ENCODE data around the gene CYP27B1. TPM values are rescaled to one million over a fixed set of nuclear protein-coding genes. Genes with fewer than 3 reads are reported as not detected.

CYP27B1 gene
- total and polyA plus RNA-seq, 10 donors: 0.20 to 1.5 (median 0.47) TPM

DNA sequence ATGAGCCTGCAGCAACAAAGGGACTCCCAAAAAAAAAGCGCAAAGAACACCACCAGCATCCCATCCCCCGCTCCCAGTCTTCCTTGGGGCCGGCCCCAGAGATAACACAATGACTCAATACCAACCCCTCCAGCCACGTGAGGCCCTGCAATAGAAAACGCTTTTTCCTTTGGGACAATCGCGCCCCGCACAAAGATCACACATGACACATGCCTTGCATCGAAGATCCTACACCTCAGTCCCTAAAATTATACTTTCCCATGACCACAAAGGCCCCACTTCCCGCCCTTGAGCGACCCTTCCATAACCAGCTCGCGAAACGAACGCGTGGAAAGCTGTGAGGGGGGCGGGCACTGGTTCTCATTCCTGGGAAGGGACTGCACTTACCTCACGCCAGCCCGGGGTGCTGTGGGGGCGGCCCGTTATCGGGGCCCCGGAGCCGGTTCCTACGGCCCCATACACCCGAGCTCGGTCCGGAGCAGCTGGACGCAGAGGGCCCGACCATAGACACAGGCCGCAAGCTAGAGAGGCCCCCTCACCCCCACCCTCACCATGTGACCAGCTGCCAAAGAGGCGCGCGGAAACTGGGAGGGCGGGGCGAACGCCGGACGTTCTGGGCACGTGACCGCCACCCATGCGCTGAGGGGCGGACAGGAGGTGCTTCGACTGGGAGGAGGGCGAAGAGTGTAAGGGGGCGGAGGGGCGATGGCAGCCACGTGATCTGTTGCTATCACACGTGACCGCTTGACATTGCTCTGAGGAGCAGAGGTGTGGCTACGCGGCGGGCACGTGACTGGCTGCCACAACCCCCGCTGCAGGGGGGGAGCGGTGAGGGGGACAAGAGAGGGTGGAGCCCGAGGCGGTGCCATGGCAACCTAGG lies 14.8 kb downstream of the CYP27B1 start, which contains the start of gene CDK4:
Gene CDK4 (minus strand): TSS at position 523 of the 880 bp plus-strand sequence. CDS start 593 bp downstream, outside the sequence.
- Histone ChIP-seq H3K27ac (peak within 1 kb of the TSS; percentile 64 to 93 (median 88)), H3K9me3 (no peaks in the 10 kb centered on the region), H3K4me1 (peaks cover 26 to 66% (median 52%) of the 10 kb centered on the region in 6 donors), H3K4me3 (peak within 1 kb of the TSS; percentile 56 to 89 (median 70)), H3K27me3 (replicated peaks in 1 of 7) (peaks cover 0 to 10% (median 0%) of the 10 kb centered on the region in 7 donors), H3K36me3 (peaks cover 0 to 40% (median 33%) of the 10 kb centered on the region in 6 donors)
- intact Hi-C loops (cut with DNase I; ENCODE audit: low total_unique reads): no loop called here
- TF ChIP-seq CTCF (IDR thresholded peaks at IDR 0.05 in 8 of 11, conservative IDR thresholded peaks at IDR 0.05 in 3 of 11) (peak in 1 of 11 experiments; percentile 28), POLR2A (IDR thresholded peaks at IDR 0.05) (peak in 1 of 3 donors; percentile 60), POLR2AphosphoS5 (IDR thresholded peaks at IDR 0.05) (peak; percentile 90 to 95 (median 95))
- 0 to 1% (median 1%) methylated on average over 35 to 58 of the region's 58 CpGs for WGBS, 5 donors
- peak; percentile 100 for DNase-seq

GRCh38 chr12:57751432-57751787 lies 15.5 kb downstream of the CYP27B1 start:
- peak in 1 of 3 donors; percentile 20 for TF ChIP-seq POLR2A (IDR thresholded peaks at IDR 0.05)
- TF ChIP-seq CTCF (IDR thresholded peaks at IDR 0.05 in 8 of 11, conservative IDR thresholded peaks at IDR 0.05 in 3 of 11): no peak
- Histone ChIP-seq H3K27me3 (replicated peaks in 1 of 7) (peaks cover 0 to 10% (median 0%) of the 10 kb centered on the region in 7 donors), H3K9me3 (no peaks in the 10 kb centered on the region), H3K4me1 (peaks cover 20 to 60% (median 49%) of the 10 kb centered on the region in 6 donors), H3K4me3 (peak overlapping the region; percentile 56 to 89 (median 70)), H3K36me3 (peaks cover 0 to 46% (median 39%) of the 10 kb centered on the region in 6 donors), H3K27ac (peak overlapping the region in 6 of 8 donors; percentile 82 to 93 (median 89))
- intact Hi-C loops (cut with DNase I; ENCODE audit: low total_unique reads): no loop called here
- DNase-seq: no peak
- 8 to 13% (median 12%) methylated on average over 8 of the region's 8 CpGs for WGBS, 5 donors

- WGBS, 5 donors: 81 to 92% (median 89%) methylated on average over 15 of the region's 15 CpGs
- H3K9me3 ChIP-seq: no peaks in the 10 kb centered on the region
- no peak for TF ChIP-seq CTCF (IDR thresholded peaks at IDR 0.05 in 8 of 11, conservative IDR thresholded peaks at IDR 0.05 in 3 of 11)
- no peak for TF ChIP-seq POLR2A (IDR thresholded peaks at IDR 0.05)
- TF ChIP-seq POLR2AphosphoS5 (IDR thresholded peaks at IDR 0.05): no peak
- peaks cover 0 to 10% (median 0%) of the 10 kb centered on the region in 7 donors for H3K27me3 ChIP-seq (replicated peaks in 1 of 7)
- intact Hi-C loops (cut with DNase I; ENCODE audit: low total_unique reads): no loop called here
- DNase-seq: no peak
- H3K27ac ChIP-seq: peak overlapping the region in 5 of 8 donors; percentile 82 to 93 (median 89)
- peak overlapping the region in 7 of 8 donors; percentile 67 to 89 (median 71) for H3K4me3 ChIP-seq
- peaks cover 19 to 59% (median 49%) of the 10 kb centered on the region in 6 donors for H3K4me1 ChIP-seq
- peaks cover 0 to 52% (median 39%) of the 10 kb centered on the region in 6 donors for H3K36me3 ChIP-seq
Measured at GRCh38 chr12:57750561-57751431, 16.1 kb downstream of the CYP27B1 start.
